Liver (tissue), 3 donors: ENCODE data around the gene DOK6.

ENCODE experiments used
- GABPA ChIP-seq, 2 donors: IDR thresholded peaks in 1 of 2; conservative IDR thresholded peaks in 1 of 2; 2 replicates each; pipeline ENCODE4 v1.6.1; 2016; ENCODE audit warnings: antibody characterized with exemption in 2 of 2, mild to moderate bottlenecking in 1 of 2, moderate library complexity in 1 of 2
- TAF1 ChIP-seq: conservative IDR thresholded peaks from 2 replicates; pipeline ENCODE4 v1.6.1; 2016; ENCODE audit warnings: antibody characterized with exemption, mild to moderate bottlenecking
- ZBTB33 ChIP-seq: IDR thresholded peaks from 2 replicates; pipeline ENCODE4 v1.6.1; 2016; ENCODE audit warnings: antibody characterized with exemption
- TF ChIP-seq, protein P1 (sequence below): fragments of 150-350 bp; IDR thresholded peaks from 2 replicates; pipeline ENCODE4 v1.5.1; 2017; ENCODE audit warnings: improper control_type of control experiment, low read depth, low read length; ENCODE audit not compliant: missing input control
- TF ChIP-seq, protein P2 (sequence below): IDR thresholded peaks from 2 replicates; pipeline ENCODE4 v1.6.1; 2016; ENCODE audit warnings: antibody characterized with exemption, mild to moderate bottlenecking
- TF ChIP-seq, protein P3 (sequence below): IDR thresholded peaks from 2 replicates; pipeline ENCODE4 v1.6.1; 2016; ENCODE audit warnings: antibody characterized with exemption
- donor health status: healthy.
- donor health status: healthy.

- TF ChIP-seq, protein P1, sequence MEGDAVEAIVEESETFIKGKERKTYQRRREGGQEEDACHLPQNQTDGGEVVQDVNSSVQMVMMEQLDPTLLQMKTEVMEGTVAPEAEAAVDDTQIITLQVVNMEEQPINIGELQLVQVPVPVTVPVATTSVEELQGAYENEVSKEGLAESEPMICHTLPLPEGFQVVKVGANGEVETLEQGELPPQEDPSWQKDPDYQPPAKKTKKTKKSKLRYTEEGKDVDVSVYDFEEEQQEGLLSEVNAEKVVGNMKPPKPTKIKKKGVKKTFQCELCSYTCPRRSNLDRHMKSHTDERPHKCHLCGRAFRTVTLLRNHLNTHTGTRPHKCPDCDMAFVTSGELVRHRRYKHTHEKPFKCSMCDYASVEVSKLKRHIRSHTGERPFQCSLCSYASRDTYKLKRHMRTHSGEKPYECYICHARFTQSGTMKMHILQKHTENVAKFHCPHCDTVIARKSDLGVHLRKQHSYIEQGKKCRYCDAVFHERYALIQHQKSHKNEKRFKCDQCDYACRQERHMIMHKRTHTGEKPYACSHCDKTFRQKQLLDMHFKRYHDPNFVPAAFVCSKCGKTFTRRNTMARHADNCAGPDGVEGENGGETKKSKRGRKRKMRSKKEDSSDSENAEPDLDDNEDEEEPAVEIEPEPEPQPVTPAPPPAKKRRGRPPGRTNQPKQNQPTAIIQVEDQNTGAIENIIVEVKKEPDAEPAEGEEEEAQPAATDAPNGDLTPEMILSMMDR: no peak
- TF ChIP-seq ZBTB33 (no peak), TAF1 (no peak), GABPA (IDR thresholded peaks at IDR 0.05 in 1 of 2, conservative IDR thresholded peaks at IDR 0.05 in 1 of 2) (no peak)
- TF ChIP-seq, protein P2, sequence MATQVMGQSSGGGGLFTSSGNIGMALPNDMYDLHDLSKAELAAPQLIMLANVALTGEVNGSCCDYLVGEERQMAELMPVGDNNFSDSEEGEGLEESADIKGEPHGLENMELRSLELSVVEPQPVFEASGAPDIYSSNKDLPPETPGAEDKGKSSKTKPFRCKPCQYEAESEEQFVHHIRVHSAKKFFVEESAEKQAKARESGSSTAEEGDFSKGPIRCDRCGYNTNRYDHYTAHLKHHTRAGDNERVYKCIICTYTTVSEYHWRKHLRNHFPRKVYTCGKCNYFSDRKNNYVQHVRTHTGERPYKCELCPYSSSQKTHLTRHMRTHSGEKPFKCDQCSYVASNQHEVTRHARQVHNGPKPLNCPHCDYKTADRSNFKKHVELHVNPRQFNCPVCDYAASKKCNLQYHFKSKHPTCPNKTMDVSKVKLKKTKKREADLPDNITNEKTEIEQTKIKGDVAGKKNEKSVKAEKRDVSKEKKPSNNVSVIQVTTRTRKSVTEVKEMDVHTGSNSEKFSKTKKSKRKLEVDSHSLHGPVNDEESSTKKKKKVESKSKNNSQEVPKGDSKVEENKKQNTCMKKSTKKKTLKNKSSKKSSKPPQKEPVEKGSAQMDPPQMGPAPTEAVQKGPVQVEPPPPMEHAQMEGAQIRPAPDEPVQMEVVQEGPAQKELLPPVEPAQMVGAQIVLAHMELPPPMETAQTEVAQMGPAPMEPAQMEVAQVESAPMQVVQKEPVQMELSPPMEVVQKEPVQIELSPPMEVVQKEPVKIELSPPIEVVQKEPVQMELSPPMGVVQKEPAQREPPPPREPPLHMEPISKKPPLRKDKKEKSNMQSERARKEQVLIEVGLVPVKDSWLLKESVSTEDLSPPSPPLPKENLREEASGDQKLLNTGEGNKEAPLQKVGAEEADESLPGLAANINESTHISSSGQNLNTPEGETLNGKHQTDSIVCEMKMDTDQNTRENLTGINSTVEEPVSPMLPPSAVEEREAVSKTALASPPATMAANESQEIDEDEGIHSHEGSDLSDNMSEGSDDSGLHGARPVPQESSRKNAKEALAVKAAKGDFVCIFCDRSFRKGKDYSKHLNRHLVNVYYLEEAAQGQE: no peak
- TF ChIP-seq, protein P3, sequence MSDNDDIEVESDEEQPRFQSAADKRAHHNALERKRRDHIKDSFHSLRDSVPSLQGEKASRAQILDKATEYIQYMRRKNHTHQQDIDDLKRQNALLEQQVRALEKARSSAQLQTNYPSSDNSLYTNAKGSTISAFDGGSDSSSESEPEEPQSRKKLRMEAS: no peak
Measured at GRCh38 chr18:69697689-69698088, 297.0 kb downstream of the DOK6 start.
